ENCODE measurements around the gene PPP1R3G.

DNA sequence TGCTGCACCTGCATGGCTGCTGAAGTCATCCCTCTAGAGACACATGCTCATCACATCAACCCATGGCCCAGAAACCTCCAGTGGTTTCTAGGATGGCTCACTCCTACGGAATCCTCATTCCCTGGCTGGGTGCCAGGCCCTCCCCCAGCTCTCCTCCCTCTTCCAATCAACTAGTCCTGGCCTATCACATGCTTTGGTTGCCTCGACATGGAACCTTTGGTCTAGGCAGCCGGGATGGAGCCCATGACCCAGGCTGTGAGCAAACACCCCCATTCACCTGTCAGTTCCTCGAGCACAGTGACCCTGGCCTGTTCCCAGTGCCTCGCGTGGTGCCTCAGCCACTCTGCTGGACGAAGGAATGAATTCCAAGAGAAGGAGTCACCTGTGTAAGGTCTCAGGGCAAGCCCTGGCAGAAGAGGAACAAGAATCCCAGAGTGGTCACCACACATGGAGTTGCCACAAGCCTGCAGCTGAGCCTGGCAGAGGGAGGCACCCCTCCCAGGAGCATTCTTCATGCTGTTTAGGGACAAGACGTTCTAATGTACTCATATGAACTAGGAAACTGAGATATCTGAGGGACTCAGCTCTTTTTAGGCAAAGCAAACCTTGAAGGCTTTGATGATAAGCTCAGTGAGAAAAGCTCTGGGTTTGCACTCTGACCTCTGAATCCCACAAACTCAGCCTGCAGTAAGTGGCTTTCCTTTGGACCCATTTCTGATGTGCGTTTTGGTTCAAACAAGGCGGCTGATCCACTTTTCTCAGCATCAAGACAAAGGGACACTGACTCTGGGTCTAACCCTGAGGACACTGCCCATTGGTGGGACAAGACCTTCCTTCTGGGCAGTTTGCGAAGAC is 40.2 kb downstream of the PPP1R3G start:
- TF ChIP-seq, protein P1, sequence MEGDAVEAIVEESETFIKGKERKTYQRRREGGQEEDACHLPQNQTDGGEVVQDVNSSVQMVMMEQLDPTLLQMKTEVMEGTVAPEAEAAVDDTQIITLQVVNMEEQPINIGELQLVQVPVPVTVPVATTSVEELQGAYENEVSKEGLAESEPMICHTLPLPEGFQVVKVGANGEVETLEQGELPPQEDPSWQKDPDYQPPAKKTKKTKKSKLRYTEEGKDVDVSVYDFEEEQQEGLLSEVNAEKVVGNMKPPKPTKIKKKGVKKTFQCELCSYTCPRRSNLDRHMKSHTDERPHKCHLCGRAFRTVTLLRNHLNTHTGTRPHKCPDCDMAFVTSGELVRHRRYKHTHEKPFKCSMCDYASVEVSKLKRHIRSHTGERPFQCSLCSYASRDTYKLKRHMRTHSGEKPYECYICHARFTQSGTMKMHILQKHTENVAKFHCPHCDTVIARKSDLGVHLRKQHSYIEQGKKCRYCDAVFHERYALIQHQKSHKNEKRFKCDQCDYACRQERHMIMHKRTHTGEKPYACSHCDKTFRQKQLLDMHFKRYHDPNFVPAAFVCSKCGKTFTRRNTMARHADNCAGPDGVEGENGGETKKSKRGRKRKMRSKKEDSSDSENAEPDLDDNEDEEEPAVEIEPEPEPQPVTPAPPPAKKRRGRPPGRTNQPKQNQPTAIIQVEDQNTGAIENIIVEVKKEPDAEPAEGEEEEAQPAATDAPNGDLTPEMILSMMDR (IDR thresholded peaks at IDR 0.05 in 4 of 5, conservative IDR thresholded peaks at IDR 0.05 in 1 of 5): no peak
- TF ChIP-seq POLR2A (IDR thresholded peaks at IDR 0.05): no peak
